WTC11 (cell line): ENCODE results near the gene ADGRB2. TPM values are rescaled to one million over a fixed set of nuclear protein-coding genes. Genes with fewer than 3 reads are reported as not detected.

Experiments
- ATAC-seq: fragments of 200-7000 bp; cut with Tn5 transposase; 2 replicates; pipeline ENCODE4 v1.10.0; 2021; ENCODE audit warnings: mild to moderate bottlenecking, moderate library complexity
- CTCF ChIA-PET: fragments of 300-600 bp; sonication (Branson Sonifier 250); formaldehyde crosslinking; loops from one replicate; lab custom pipeline; 2021; ENCODE audit warnings: antibody characterized with exemption; lab: Charles Lee
- POLR2A ChIA-PET: fragments of 350-600 bp; sonication (Branson Sonifier 250); formaldehyde crosslinking; loops from one replicate; lab custom pipeline; 2021; ENCODE audit warnings: antibody characterized with exemption; lab: Charles Lee
- DNase-seq: peaks from one replicate; pipeline ENCODE4 v3.0.0; 2021; ENCODE audit warnings: low spot score
- H3K27ac Mint-ChIP-seq: 2 replicates; pipeline ENCODE4 v1.8.0; 2021; ENCODE audit warnings: mixed read lengths
- H3K27me3 Mint-ChIP-seq: 2 replicates; pipeline ENCODE4 v1.8.0; 2021; ENCODE audit warnings: low read depth, mild to moderate bottlenecking, moderate library complexity, mixed read lengths
- H3K36me3 Mint-ChIP-seq: 2 replicates; pipeline ENCODE4 v1.8.0; 2021; ENCODE audit warnings: mixed read lengths
- H3K4me1 Mint-ChIP-seq: 2 replicates; pipeline ENCODE4 v1.8.0; 2022; ENCODE audit warnings: mixed read lengths
- H3K4me3 Mint-ChIP-seq: 2 replicates; pipeline ENCODE4 v1.8.0; 2021; ENCODE audit warnings: mild to moderate bottlenecking, moderate library complexity, mixed read lengths
- H3K9me3 Mint-ChIP-seq: 2 replicates; pipeline ENCODE4 v1.8.0; 2021; ENCODE audit warnings: mixed read lengths
- CBFB ChIP-seq: sonication (generic); formaldehyde crosslinking; IDR thresholded peaks from 2 replicates; pipeline ENCODE4 v1.8.1; 2022; ENCODE audit warnings: mild to moderate bottlenecking, low read depth, missing genetic modification reagents
- CDX4 ChIP-seq: fragments of 250-450 bp; sonication (Bioruptor Pico); IDR thresholded peaks from 2 replicates; pipeline ENCODE4 v1.9.0; 2021; ENCODE audit warnings: moderate library complexity, mild to moderate bottlenecking, inconsistent platforms, borderline replicate concordance
- CREB1 ChIP-seq: sonication (generic); formaldehyde crosslinking; IDR thresholded peaks from 2 replicates; pipeline ENCODE4 v1.8.0; 2023; ENCODE audit warnings: mild to moderate bottlenecking, missing genetic modification reagents
- EMX1 ChIP-seq: fragments of 250-450 bp; sonication (Bioruptor Pico); IDR thresholded peaks from 2 replicates; pipeline ENCODE4 v1.8.0; 2021; ENCODE audit warnings: mild to moderate bottlenecking
- ETV6 ChIP-seq: sonication (generic); formaldehyde crosslinking; IDR thresholded peaks from 2 replicates; pipeline ENCODE4 v1.8.1; 2022; ENCODE audit warnings: mild to moderate bottlenecking, missing genetic modification reagents
- FOXP1 ChIP-seq: sonication (generic); formaldehyde crosslinking; IDR thresholded peaks from 2 replicates; pipeline ENCODE4 v1.8.0; 2022; ENCODE audit warnings: missing genetic modification reagents, mild to moderate bottlenecking, moderate library complexity, borderline replicate concordance
- FOXP4 ChIP-seq: sonication (generic); formaldehyde crosslinking; IDR thresholded peaks from 2 replicates; pipeline ENCODE4 v1.8.0; 2022; ENCODE audit warnings: mild to moderate bottlenecking, missing genetic modification reagents
- GRHL2 ChIP-seq: fragments of 250-450 bp; sonication (Bioruptor Pico); IDR thresholded peaks from 2 replicates; pipeline ENCODE4 v1.8.0; 2022; ENCODE audit warnings: mild to moderate bottlenecking, moderate library complexity; ENCODE audit not compliant: insufficient replicate concordance, severe bottlenecking
- IRF1 ChIP-seq: sonication (generic); formaldehyde crosslinking; IDR thresholded peaks from 2 replicates; pipeline ENCODE4 v1.8.0; 2023; ENCODE audit warnings: missing genetic modification reagents
- NFYB ChIP-seq: sonication (generic); formaldehyde crosslinking; conservative IDR thresholded peaks from 2 replicates; pipeline ENCODE4 v1.8.0; 2022; ENCODE audit warnings: low read depth, missing genetic modification reagents
- ZNF121 ChIP-seq: sonication (generic); formaldehyde crosslinking; IDR thresholded peaks from 2 replicates; pipeline ENCODE4 v1.8.0; 2023; ENCODE audit warnings: missing genetic modification reagents
- ZNF317 ChIP-seq: sonication (generic); formaldehyde crosslinking; IDR thresholded peaks from 2 replicates; pipeline ENCODE4 v1.8.1; 2023; ENCODE audit warnings: low read depth, mild to moderate bottlenecking, moderate library complexity, missing genetic modification reagents, borderline replicate concordance
- ZNF423 ChIP-seq: fragments of 250-450 bp; sonication (Bioruptor Pico); IDR thresholded peaks from 2 replicates; pipeline ENCODE4 v2.1.2; 2022; ENCODE audit warnings: mild to moderate bottlenecking, moderate library complexity
- ZNF532 ChIP-seq: fragments of 250-450 bp; sonication (Bioruptor Pico); IDR thresholded peaks from 2 replicates; pipeline ENCODE4 v1.9.0; 2021; ENCODE audit warnings: mild to moderate bottlenecking, borderline replicate concordance
- total RNA-seq: library from RNA; stranded (reverse); gene quantifications from 3 replicates; pipeline ENCODE4 v1.2.3, GENCODE V29; 2021
- TF ChIP-seq, protein P1 (sequence below): sonication (generic); formaldehyde crosslinking; IDR thresholded peaks from 2 replicates; pipeline ENCODE4 v1.8.1; 2023; ENCODE audit warnings: mild to moderate bottlenecking, missing genetic modification reagents
- TF ChIP-seq, protein P2 (sequence below): sonication (generic); formaldehyde crosslinking; IDR thresholded peaks from 2 replicates; pipeline ENCODE4 v1.8.0; 2023; ENCODE audit warnings: missing genetic modification reagents, mild to moderate bottlenecking, borderline replicate concordance

Gene ADGRB2
- total RNA-seq, 1 experiment from 2014 or later, result 39.3 TPM

DNA sequence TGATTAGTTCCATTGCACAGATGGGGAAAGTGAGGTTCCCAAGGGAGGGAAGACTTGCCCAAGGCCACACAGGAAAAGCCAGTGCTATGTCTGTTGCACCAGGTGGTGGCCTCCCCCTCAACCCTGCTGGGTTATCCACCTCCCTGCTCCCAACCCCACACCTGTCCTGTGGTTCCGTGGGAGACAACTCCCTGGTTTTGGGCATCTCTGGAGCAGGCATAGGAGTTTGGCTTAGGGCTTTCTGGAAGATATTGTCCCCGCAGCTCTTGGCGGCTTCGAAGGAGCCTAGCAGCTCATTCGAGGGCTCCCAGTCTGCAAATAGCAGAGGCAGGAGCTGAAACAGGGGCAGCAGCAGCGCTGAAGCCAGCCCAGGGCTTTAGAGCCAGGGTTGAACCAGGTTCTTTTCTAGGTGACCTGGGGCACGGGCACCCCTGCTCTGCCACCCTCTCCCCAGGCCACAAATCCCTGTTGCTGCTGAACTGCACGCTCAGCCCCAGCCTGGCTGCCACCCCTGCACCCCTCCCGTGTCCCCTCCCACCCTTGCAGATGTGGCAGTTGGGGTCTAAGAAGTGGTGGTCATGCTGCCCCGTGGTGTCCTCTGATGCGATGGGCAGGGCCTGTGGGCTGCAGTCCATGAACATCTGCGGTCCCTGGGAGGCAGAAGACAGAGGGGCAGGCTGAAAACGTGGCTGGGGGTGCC, 29.6 kb upstream of the ADGRB2 start:
- TF ChIP-seq, protein P1, sequence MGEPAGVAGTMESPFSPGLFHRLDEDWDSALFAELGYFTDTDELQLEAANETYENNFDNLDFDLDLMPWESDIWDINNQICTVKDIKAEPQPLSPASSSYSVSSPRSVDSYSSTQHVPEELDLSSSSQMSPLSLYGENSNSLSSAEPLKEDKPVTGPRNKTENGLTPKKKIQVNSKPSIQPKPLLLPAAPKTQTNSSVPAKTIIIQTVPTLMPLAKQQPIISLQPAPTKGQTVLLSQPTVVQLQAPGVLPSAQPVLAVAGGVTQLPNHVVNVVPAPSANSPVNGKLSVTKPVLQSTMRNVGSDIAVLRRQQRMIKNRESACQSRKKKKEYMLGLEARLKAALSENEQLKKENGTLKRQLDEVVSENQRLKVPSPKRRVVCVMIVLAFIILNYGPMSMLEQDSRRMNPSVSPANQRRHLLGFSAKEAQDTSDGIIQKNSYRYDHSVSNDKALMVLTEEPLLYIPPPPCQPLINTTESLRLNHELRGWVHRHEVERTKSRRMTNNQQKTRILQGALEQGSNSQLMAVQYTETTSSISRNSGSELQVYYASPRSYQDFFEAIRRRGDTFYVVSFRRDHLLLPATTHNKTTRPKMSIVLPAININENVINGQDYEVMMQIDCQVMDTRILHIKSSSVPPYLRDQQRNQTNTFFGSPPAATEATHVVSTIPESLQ (CRISPR knock-in tag), result no peak
- TF ChIP-seq CBFB (CRISPR knock-in tag) (no peak), FOXP1 (CRISPR knock-in tag) (no peak), CREB1 (CRISPR knock-in tag) (no peak), FOXP4 (CRISPR knock-in tag) (no peak), GRHL2 (CRISPR knock-in tag) (no peak), ZNF423 (CRISPR knock-in tag) (no peak), ZNF317 (CRISPR knock-in tag) (no peak), IRF1 (CRISPR knock-in tag) (no peak), ETV6 (no peak)
- TF ChIP-seq, protein P2, sequence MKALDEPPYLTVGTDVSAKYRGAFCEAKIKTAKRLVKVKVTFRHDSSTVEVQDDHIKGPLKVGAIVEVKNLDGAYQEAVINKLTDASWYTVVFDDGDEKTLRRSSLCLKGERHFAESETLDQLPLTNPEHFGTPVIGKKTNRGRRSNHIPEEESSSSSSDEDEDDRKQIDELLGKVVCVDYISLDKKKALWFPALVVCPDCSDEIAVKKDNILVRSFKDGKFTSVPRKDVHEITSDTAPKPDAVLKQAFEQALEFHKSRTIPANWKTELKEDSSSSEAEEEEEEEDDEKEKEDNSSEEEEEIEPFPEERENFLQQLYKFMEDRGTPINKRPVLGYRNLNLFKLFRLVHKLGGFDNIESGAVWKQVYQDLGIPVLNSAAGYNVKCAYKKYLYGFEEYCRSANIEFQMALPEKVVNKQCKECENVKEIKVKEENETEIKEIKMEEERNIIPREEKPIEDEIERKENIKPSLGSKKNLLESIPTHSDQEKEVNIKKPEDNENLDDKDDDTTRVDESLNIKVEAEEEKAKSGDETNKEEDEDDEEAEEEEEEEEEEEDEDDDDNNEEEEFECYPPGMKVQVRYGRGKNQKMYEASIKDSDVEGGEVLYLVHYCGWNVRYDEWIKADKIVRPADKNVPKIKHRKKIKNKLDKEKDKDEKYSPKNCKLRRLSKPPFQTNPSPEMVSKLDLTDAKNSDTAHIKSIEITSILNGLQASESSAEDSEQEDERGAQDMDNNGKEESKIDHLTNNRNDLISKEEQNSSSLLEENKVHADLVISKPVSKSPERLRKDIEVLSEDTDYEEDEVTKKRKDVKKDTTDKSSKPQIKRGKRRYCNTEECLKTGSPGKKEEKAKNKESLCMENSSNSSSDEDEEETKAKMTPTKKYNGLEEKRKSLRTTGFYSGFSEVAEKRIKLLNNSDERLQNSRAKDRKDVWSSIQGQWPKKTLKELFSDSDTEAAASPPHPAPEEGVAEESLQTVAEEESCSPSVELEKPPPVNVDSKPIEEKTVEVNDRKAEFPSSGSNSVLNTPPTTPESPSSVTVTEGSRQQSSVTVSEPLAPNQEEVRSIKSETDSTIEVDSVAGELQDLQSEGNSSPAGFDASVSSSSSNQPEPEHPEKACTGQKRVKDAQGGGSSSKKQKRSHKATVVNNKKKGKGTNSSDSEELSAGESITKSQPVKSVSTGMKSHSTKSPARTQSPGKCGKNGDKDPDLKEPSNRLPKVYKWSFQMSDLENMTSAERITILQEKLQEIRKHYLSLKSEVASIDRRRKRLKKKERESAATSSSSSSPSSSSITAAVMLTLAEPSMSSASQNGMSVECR (CRISPR knock-in tag), result no peak
- TF ChIP-seq, all 79 proteins: peak for 0
- DNase-seq (no peak), ATAC-seq (no peak)
- Mint-ChIP-seq H3K36me3 (no peaks in the 10 kb centered on the region), H3K27me3 (no peaks in the 10 kb centered on the region), H3K27ac (no peak overlapping the region), H3K4me3 (no peak overlapping the region), H3K9me3 (no peaks in the 10 kb centered on the region), H3K4me1 (peaks cover 13% of the 10 kb centered on the region)
- ChIA-PET CTCF (no interaction called here), POLR2A (no interaction called here)

DNA sequence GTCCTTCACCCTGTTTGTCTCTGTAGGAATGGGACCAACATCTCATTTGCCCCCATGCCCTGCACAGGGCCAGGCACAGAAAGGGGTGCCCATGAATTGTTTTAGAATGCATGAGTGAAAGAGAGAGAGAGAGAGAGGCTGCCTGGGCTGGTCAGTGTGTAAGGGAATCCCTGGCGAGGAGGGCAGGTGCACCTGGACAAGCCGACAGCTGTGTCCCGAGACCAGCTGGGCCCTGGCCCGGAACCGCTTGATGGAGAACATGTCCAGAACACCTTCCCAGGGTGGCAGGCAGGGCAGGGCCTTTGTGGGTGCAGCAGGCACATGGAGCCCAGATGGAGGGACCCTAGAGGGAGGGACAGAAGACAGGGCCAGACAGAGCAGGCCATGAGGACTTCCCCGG, 28.9 kb upstream of the ADGRB2 start:
- CTCF ChIA-PET, result interaction anchor here (1.0 to 1.1 kb wide), 2 partner anchors 54 to 171 kb away, joined by 3 to 4 read pairs; no protein-coding TSS in a partner anchor
- TF ChIP-seq FOXP1 (CRISPR knock-in tag) (no peak), CDX4 (CRISPR knock-in tag) (no peak), ZNF317 (CRISPR knock-in tag) (no peak), NFYB (CRISPR knock-in tag) (no peak), ZNF532 (CRISPR knock-in tag) (no peak), ZNF121 (CRISPR knock-in tag) (no peak), EMX1 (no peak)

More for the DNA sequence above, 28.9 kb upstream of the ADGRB2 start:
- peaks cover 9% of the 10 kb centered on the region for H3K4me1 Mint-ChIP-seq
- H3K27me3 Mint-ChIP-seq, result no peaks in the 10 kb centered on the region
- POLR2A ChIA-PET, result no interaction called here
- H3K9me3 Mint-ChIP-seq, result no peaks in the 10 kb centered on the region
- H3K4me3 Mint-ChIP-seq, result no peak overlapping the region
- H3K36me3 Mint-ChIP-seq, result no peaks in the 10 kb centered on the region
- no peak for ATAC-seq
- DNase-seq, result no peak
- H3K27ac Mint-ChIP-seq, result peak overlapping the region; percentile 82
